ENCODE measurements around the gene LENG8.
A peak's percentile ranks its signal among the peaks of the same experiment; 100 is the strongest.
"Not testable (repeated sequence)": the region's sequence is repeated elsewhere in the genome, so short reads cannot be mapped to it uniquely, and the experiment has no call there.

The LENG8 gene

GRCh38 chr19:54489341-54489740 is 40.3 kb downstream of the LENG8 start:
- DNase-seq: peak; percentile 2

- DNase-seq: peak; percentile 41
These were observed 40.8 kb downstream of the LENG8 start for GRCh38 chr19:54489766-54490165.

DNA sequence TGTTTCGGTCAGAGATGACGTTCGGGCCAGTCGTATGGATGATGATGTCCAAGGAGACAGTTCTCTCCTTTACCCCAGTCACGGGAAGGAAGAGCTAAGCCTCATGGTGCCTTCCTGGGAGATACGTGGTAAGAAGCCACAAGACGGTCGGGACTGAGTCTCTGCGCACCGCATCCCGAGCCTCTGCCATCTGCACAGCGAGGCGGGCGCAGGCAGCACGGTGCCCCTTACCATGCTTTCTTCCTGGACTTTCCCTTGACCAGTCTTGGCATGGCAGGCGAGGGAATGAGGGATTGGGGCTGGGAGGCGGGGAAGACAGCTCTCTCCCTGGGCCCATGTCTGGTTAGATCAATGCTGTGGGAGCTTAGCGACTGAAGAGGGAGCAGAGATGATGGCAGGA is 43.6 kb downstream of the LENG8 start:
- DNase-seq: peak; percentile 33

DNA sequence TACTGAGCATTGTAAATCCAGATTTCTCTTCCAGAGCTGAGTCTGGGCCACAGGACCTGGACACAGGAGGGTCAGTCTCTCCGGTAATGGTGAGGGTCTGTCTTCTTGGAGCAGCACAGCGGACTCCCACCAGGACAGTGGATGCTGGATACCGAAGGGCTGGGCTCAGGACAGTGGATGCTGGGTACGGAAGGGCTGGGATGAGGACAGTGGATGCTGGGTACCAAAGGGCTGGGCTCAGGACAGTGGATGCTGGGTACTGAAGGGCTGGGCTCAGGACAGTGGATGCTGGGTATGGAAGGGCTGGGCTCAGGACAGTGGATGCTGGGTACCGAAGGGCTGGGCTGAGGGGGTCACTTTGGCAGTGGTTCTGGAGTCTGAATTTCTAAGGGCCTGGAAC is 44.1 kb downstream of the LENG8 start:
- DNase-seq: not testable (repeated sequence)

- DNase-seq: no peak
These were observed 45.1 kb downstream of the LENG8 start for GRCh38 chr19:54493967-54494585.

DNA sequence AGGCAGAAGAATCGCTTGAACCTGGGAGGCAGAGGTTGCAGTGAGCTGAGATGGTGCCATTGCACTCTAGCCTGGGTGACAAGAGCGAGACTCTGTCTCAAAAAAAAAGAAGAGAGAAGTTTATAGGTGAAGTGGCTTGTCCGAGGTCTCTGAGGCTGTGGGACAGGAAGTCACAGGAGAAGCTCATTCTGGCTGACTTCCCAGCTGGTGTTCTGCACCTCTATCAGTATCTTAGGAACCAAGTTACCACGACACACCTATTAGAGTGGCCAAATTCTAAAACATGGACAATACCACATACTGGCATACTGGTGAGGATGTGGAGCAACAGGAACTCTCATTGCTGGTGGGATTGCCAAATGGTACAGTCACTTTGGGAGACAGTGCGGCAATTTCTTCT is 46.3 kb downstream of the LENG8 start:
- DNase-seq: not testable (repeated sequence)

DNA sequence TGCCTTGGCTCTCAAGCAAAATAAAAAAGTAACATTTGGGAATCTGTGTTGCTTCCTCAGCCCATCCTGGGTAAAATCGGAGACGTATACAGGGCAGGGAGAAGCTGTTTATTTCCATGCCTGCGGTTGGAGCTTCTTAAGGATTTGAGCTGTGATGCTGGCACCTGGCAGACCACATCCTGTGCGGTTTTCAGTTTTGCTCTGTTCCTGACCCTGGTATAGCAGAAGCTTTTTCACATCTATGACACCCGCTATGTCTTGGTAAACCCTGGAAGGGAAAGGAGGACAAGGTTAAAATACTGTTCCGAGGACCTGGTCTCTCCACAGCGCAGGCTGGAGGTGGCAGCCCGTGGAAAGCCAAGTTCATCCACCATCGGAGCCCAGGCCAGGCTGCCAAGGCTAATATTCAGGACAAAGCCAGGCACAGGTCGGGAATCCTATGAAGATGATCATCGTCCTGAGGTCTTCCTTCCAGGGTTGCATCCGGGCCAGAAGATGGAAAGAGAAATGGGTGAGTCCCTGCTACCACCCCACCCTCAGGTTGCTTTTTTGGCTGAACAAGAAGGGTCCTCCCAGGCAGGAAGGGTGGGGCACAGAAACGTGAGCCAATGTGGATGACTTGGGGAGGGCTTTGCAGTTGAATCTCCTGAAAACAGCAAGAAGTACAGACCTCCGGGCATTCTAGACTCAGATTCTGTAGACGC is 48.9 kb downstream of the LENG8 start:
- peak; percentile 46 for DNase-seq

GRCh38 chr19:54498451-54498772 is 49.4 kb downstream of the LENG8 start:
- not testable (repeated sequence) for DNase-seq

- no peak for DNase-seq
These were observed 53.6 kb downstream of the LENG8 start, which contains the start of gene LAIR2 for GRCh38 chr19:54502518-54503048. LAIR2 (plus strand) TSS chr19:54502831; CDS start chr19:54502919, 88 bp downstream.

DNA sequence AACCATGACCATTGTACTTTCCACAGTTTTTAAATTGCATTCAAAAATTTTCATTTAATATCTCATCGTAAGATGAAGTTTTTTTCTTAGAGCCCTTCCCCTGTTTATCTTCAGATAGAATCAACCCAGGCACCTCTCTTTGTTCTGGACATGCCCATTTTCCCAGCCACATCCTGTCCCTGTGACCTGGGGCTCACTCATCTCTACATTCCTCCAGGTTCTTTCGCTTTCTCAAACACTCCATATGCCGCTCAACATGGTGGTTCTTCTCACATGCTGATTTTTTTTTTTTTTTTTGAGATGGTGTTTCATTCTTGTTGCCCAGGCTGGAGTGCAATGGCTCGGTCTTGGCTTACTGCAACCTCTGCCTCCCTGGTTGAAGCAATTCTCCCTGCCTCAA is 56.5 kb downstream of the LENG8 start:
- not testable (repeated sequence) for DNase-seq

GRCh38 chr19:54506079-54506478 is 57.1 kb downstream of the LENG8 start:
- no peak for DNase-seq

DNA sequence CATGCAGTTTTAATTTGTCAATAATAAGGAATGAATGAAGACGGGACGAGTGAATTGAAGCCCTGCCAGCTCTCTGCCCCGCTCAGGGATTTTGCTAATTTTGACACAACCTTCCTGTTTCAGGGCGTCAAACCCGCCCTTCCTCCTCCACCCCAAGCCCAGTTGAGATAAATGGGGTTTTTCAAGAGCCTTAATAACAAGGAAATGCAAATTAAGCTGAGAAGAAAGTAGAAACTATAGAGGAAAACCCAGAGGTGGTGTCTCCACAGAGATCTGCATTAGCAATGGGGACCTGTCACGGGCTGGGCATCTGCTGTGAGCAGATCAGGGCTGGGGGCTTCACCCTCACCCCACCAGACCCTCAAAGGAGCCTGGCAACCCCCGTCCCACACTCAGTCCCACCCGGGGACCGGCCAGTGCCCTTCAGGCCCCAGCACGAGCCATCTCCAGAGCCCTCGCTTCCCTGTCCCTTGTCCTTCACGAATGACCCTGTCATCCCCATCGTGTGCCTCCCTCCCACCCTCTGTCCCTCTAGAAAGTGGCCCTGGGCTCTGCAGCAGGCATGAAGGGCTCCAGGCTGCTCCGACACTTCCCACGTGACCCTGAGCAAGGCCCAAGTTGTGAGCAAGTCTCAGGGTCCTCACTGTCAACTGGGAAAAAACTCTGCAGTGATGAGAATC is 58.2 kb downstream of the LENG8 start:
- not testable (repeated sequence) for DNase-seq

GRCh38 chr19:54507824-54508223 is 58.8 kb downstream of the LENG8 start:
- no peak for DNase-seq

DNA sequence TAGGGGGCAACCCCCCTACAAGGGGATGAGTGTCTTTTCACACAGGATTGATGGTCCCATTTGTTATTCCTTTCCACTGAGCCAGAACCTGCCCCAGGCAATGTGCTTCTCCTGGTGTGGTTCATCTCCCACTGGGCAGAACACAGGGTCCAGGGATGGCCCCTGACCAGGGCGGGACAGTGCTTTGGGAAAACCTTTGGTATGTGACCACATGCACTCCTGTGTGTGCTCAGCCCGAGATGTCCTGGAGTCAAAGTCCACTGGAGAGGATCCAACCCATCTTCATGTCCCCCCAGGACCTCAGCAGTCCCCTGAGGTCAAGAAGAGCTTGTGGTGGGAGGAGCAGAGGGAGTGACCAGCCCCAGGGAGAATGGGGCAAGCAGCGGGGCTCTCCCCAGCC is 59.5 kb downstream of the LENG8 start:
- not testable (repeated sequence) for DNase-seq

GRCh38 chr19:54509200-54509940 is 60.4 kb downstream of the LENG8 start:
- not testable (repeated sequence) for DNase-seq
